ENCODE measurements around the gene FAM13A. TPM values are rescaled to one million over a fixed set of nuclear protein-coding genes. Genes with fewer than 3 reads are reported as not detected.

Gene FAM13A
- polyA plus RNA-seq, 1 donor from 2014 or later = 4.0 TPM

DNA sequence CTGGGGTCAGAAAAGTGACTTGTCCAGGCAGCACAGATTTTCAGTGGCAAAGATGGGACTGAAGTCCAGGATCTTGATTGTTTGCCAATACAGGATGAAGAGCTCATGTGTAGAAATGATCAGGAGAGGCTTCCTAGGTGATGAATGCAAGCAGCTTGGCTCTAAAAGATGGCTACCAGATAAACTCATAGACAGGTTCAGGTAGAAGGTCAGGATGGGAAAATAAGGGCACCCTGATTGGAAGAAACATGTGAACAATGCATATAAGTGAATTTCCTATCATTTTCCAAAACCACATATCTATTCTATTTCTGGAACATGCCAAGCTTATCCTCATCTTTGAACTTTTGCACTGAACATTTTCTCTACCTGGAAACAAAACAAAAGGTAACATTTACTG lies 87.7 kb downstream of the FAM13A start:
- Histone ChIP-seq H3F3A (ENCODE audit: insufficient read depth, low read length, poor library complexity, severe bottlenecking) (no peaks in the 10 kb centered on the region), H3K4me2 (ENCODE audit: low read length) (no peak overlapping the region), H3K79me2 (replicated peaks; ENCODE audit: insufficient read depth, low read length) (no peaks in the 10 kb centered on the region), H2AFZ (ENCODE audit: low read depth, low read length) (no peak overlapping the region), H3K9ac (ENCODE audit: low read length) (no peak overlapping the region), H3K4me3 (ENCODE audit: low read length) (no peak overlapping the region), H3K9me2 (ENCODE audit: insufficient read depth, low read length) (no peaks in the 10 kb centered on the region), H3K27me3 (ENCODE audit: insufficient read depth, low read depth, low read length) (no peaks in the 10 kb centered on the region), H3K9me3 (ENCODE audit: low read length) (no peaks in the 10 kb centered on the region), H4K20me1 (ENCODE audit: insufficient read depth) (no peaks in the 10 kb centered on the region), H3K27ac (ENCODE audit: low read length) (no peak overlapping the region), H3K36me3 (ENCODE audit: insufficient read depth, low read length) (no peaks in the 10 kb centered on the region)
- TF ChIP-seq, protein P1, sequence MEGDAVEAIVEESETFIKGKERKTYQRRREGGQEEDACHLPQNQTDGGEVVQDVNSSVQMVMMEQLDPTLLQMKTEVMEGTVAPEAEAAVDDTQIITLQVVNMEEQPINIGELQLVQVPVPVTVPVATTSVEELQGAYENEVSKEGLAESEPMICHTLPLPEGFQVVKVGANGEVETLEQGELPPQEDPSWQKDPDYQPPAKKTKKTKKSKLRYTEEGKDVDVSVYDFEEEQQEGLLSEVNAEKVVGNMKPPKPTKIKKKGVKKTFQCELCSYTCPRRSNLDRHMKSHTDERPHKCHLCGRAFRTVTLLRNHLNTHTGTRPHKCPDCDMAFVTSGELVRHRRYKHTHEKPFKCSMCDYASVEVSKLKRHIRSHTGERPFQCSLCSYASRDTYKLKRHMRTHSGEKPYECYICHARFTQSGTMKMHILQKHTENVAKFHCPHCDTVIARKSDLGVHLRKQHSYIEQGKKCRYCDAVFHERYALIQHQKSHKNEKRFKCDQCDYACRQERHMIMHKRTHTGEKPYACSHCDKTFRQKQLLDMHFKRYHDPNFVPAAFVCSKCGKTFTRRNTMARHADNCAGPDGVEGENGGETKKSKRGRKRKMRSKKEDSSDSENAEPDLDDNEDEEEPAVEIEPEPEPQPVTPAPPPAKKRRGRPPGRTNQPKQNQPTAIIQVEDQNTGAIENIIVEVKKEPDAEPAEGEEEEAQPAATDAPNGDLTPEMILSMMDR (IDR thresholded peaks at IDR 0.05; ENCODE audit: poor library complexity, severe bottlenecking) = no peak
- TF ChIP-seq, protein P2, sequence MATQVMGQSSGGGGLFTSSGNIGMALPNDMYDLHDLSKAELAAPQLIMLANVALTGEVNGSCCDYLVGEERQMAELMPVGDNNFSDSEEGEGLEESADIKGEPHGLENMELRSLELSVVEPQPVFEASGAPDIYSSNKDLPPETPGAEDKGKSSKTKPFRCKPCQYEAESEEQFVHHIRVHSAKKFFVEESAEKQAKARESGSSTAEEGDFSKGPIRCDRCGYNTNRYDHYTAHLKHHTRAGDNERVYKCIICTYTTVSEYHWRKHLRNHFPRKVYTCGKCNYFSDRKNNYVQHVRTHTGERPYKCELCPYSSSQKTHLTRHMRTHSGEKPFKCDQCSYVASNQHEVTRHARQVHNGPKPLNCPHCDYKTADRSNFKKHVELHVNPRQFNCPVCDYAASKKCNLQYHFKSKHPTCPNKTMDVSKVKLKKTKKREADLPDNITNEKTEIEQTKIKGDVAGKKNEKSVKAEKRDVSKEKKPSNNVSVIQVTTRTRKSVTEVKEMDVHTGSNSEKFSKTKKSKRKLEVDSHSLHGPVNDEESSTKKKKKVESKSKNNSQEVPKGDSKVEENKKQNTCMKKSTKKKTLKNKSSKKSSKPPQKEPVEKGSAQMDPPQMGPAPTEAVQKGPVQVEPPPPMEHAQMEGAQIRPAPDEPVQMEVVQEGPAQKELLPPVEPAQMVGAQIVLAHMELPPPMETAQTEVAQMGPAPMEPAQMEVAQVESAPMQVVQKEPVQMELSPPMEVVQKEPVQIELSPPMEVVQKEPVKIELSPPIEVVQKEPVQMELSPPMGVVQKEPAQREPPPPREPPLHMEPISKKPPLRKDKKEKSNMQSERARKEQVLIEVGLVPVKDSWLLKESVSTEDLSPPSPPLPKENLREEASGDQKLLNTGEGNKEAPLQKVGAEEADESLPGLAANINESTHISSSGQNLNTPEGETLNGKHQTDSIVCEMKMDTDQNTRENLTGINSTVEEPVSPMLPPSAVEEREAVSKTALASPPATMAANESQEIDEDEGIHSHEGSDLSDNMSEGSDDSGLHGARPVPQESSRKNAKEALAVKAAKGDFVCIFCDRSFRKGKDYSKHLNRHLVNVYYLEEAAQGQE (IDR thresholded peaks at IDR 0.05; ENCODE audit: borderline replicate concordance) = no peak
- no peak for TF ChIP-seq POLR2AphosphoS5 (IDR thresholded peaks at IDR 0.05)
- TF ChIP-seq EZH2 (IDR thresholded peaks at IDR 0.05; ENCODE audit: borderline replicate concordance, insufficient read depth, low read length, poor library complexity, severe bottlenecking) = no peak
- TF ChIP-seq TAF1 (IDR thresholded peaks at IDR 0.05; ENCODE audit: low read depth) = no peak
- TF ChIP-seq EP300 (conservative IDR thresholded peaks at IDR 0.05; ENCODE audit: poor library complexity, severe bottlenecking) = no peak
- TF ChIP-seq MXI1 (conservative IDR thresholded peaks at IDR 0.05; ENCODE audit: poor library complexity, severe bottlenecking) = no peak
- no peak for TF ChIP-seq RAD21 (conservative IDR thresholded peaks at IDR 0.05)
- TF ChIP-seq SMC3 (conservative IDR thresholded peaks at IDR 0.05; ENCODE audit: poor library complexity) = no peak

DNA sequence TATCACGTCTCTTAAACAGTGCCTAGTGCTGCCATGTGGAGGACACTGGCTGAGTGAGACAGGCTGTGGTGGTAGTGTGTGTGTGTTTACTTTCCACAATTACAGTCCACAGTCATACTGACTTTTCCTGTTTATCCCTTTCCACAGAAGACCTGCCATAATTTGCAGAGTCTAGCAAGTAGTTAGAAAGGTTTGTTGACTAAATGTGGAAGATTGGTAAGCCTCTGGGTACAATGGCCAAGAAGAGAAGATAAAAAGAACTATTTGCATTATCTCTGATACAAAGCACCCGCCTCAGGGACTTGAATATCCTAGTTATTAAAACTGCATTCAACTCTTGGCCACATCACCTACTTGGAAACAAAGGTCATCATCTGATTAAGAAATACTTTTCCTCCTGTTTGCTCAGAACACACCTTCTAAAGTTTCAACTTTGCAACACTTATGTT lies 89.1 kb downstream of the FAM13A start:
- no peaks in the 10 kb centered on the region for H3K27me3 ChIP-seq (ENCODE audit: insufficient read depth, low read depth, low read length)
- no peak overlapping the region for H3K4me3 ChIP-seq (ENCODE audit: low read length)
- no peak overlapping the region for H2AFZ ChIP-seq (ENCODE audit: low read depth, low read length)
- TF ChIP-seq SMC3 (conservative IDR thresholded peaks at IDR 0.05; ENCODE audit: poor library complexity) (no peak), EZH2 (IDR thresholded peaks at IDR 0.05; ENCODE audit: borderline replicate concordance, insufficient read depth, low read length, poor library complexity, severe bottlenecking) (no peak), TAF1 (IDR thresholded peaks at IDR 0.05; ENCODE audit: low read depth) (no peak), POLR2AphosphoS5 (IDR thresholded peaks at IDR 0.05) (no peak), EP300 (conservative IDR thresholded peaks at IDR 0.05; ENCODE audit: poor library complexity, severe bottlenecking) (no peak), MXI1 (conservative IDR thresholded peaks at IDR 0.05; ENCODE audit: poor library complexity, severe bottlenecking) (no peak), RAD21 (conservative IDR thresholded peaks at IDR 0.05) (no peak)
- TF ChIP-seq, protein P2 (IDR thresholded peaks at IDR 0.05; ENCODE audit: borderline replicate concordance) = no peak
- TF ChIP-seq, protein P1 (IDR thresholded peaks at IDR 0.05; ENCODE audit: poor library complexity, severe bottlenecking) = no peak
- no peaks in the 10 kb centered on the region for H3K36me3 ChIP-seq (ENCODE audit: insufficient read depth, low read length)
- no peaks in the 10 kb centered on the region for H3K9me2 ChIP-seq (ENCODE audit: insufficient read depth, low read length)
- H3K9ac ChIP-seq (ENCODE audit: low read length) = no peak overlapping the region
- H4K20me1 ChIP-seq (ENCODE audit: insufficient read depth) = no peaks in the 10 kb centered on the region
- no peaks in the 10 kb centered on the region for H3F3A ChIP-seq (ENCODE audit: insufficient read depth, low read length, poor library complexity, severe bottlenecking)
- H3K4me2 ChIP-seq (ENCODE audit: low read length) = no peak overlapping the region
- no peaks in the 10 kb centered on the region for H3K9me3 ChIP-seq (ENCODE audit: low read length)
- H3K79me2 ChIP-seq (replicated peaks; ENCODE audit: insufficient read depth, low read length) = no peaks in the 10 kb centered on the region
- no peak overlapping the region for H3K27ac ChIP-seq (ENCODE audit: low read length)
